Loucy (cell line): ENCODE measurements around the gene KDM4F.

ENCODE experiments used
- H2AFZ ChIP-seq: fragments of 200-600 bp; sonication (generic); 2 replicates; pipeline ENCODE4 v1.6.0; 2016; ENCODE audit warnings: antibody characterized with exemption, mild to moderate bottlenecking, low read length, moderate library complexity
- H3F3A ChIP-seq: fragments of 200-600 bp; 2 replicates; pipeline ENCODE4 v1.6.0; 2016; ENCODE audit warnings: antibody characterized with exemption, low read depth, mild to moderate bottlenecking
- H3K27me3 ChIP-seq: fragments of 200-600 bp; sonication (generic); 2 replicates; pipeline ENCODE4 v1.6.1; 2014; ENCODE audit warnings: low read length, mild to moderate bottlenecking; ENCODE audit not compliant: insufficient read depth, poor library complexity, severe bottlenecking
- H3K36me3 ChIP-seq: fragments of 200-600 bp; sonication (generic); 2 replicates; pipeline ENCODE4 v1.6.1; 2016; ENCODE audit warnings: low read length; ENCODE audit not compliant: insufficient read depth
- H3K4me1 ChIP-seq: fragments of 200-600 bp; sonication (generic); 2 replicates; pipeline ENCODE4 v1.5.1; 2014; ENCODE audit warnings: low read length, mild to moderate bottlenecking; ENCODE audit not compliant: insufficient read depth, poor library complexity, severe bottlenecking
- H3K4me2 ChIP-seq: fragments of 200-600 bp; sonication (generic); 2 replicates; pipeline ENCODE4 v1.6.0; 2014; ENCODE audit warnings: antibody characterized with exemption, low read length, low read depth, mild to moderate bottlenecking; ENCODE audit not compliant: poor library complexity, severe bottlenecking
- H3K4me3 ChIP-seq: fragments of 200-600 bp; sonication (generic); 2 replicates; pipeline ENCODE4 v1.5.1; 2014; ENCODE audit warnings: low read length, mild to moderate bottlenecking, mixed read lengths; ENCODE audit not compliant: poor library complexity, severe bottlenecking
- H3K79me2 ChIP-seq: fragments of 200-600 bp; sonication (generic); 2 replicates; pipeline ENCODE4 v1.6.1; 2014; ENCODE audit warnings: low read length; ENCODE audit not compliant: insufficient read depth
- H3K9ac ChIP-seq: fragments of 200-600 bp; sonication (generic); 2 replicates; pipeline ENCODE4 v1.6.0; 2014; ENCODE audit warnings: mild to moderate bottlenecking, low read depth, low read length, moderate library complexity; ENCODE audit not compliant: poor library complexity, severe bottlenecking
- H3K9me2 ChIP-seq: fragments of 200-600 bp; sonication (generic); replicated peaks from 2 replicates; pipeline ENCODE4 v1.6.1; 2016; ENCODE audit warnings: low read depth, low read length, mixed read lengths
- H3K9me3 ChIP-seq: fragments of 200-600 bp; sonication (generic); 2 replicates; pipeline ENCODE4 v1.6.1; 2014; ENCODE audit warnings: mild to moderate bottlenecking, antibody characterized with exemption, low read length, low read depth; ENCODE audit not compliant: insufficient read depth
- H4K20me1 ChIP-seq: fragments of 200-600 bp; sonication (generic); 2 replicates; pipeline ENCODE4 v1.6.0; 2014; ENCODE audit warnings: antibody characterized with exemption, low read length, mild to moderate bottlenecking; ENCODE audit not compliant: insufficient read depth, poor library complexity, severe bottlenecking
- CTCF ChIP-seq: fragments of 200-600 bp; sonication (generic); conservative IDR thresholded peaks from 2 replicates; pipeline ENCODE4 v1.5.1; 2014; ENCODE audit warnings: mild to moderate bottlenecking, antibody characterized with exemption, low read length
- EZH2phosphoT487 ChIP-seq: fragments of 200-600 bp; IDR thresholded peaks from 2 replicates; pipeline ENCODE4 v1.6.1; 2018; ENCODE audit warnings: antibody characterized with exemption, mild to moderate bottlenecking, moderate library complexity, borderline replicate concordance

The KDM4F gene

GRCh38 chr11:95085117-95085816, 36.0 kb downstream of the KDM4F start:
- Histone ChIP-seq H2AFZ (no peak overlapping the region), H3K4me3 (no peak overlapping the region), H3K4me2 (no peak overlapping the region), H3K9me3 (no peaks in the 10 kb centered on the region), H4K20me1 (no peaks in the 10 kb centered on the region), H3K9ac (no peak overlapping the region), H3K4me1 (peaks cover 43% of the 10 kb centered on the region), H3K79me2 (peaks cover 4% of the 10 kb centered on the region; the same call in 1 of the 2 replicates), H3K36me3 (no peaks in the 10 kb centered on the region), H3K9me2 (no peaks in the 10 kb centered on the region), H3K27me3 (no peaks in the 10 kb centered on the region), H3F3A (no peaks in the 10 kb centered on the region)
- no peak for TF ChIP-seq EZH2phosphoT487
- TF ChIP-seq CTCF, result no peak

- Histone ChIP-seq H3K79me2 (peaks cover 13% of the 10 kb centered on the region), H3K36me3 (no peaks in the 10 kb centered on the region), H3K4me3 (no peak overlapping the region), H3K9me2 (no peaks in the 10 kb centered on the region), H2AFZ (no peak overlapping the region), H3F3A (no peaks in the 10 kb centered on the region), H4K20me1 (no peaks in the 10 kb centered on the region), H3K9me3 (no peaks in the 10 kb centered on the region), H3K4me2 (no peak overlapping the region), H3K9ac (no peak overlapping the region), H3K4me1 (peaks cover 43% of the 10 kb centered on the region), H3K27me3 (no peaks in the 10 kb centered on the region)
- TF ChIP-seq EZH2phosphoT487 (no peak), CTCF (no peak)
These were observed 36.9 kb downstream of the KDM4F start for GRCh38 chr11:95086151-95086550.

GRCh38 chr11:95086836-95087570, 37.8 kb downstream of the KDM4F start:
- no peaks in the 10 kb centered on the region for H3F3A ChIP-seq

More at GRCh38 chr11:95086836-95087570, 37.8 kb downstream of the KDM4F start:
- Histone ChIP-seq H3K9ac (no peak overlapping the region), H3K9me2 (no peaks in the 10 kb centered on the region), H3K36me3 (no peaks in the 10 kb centered on the region), H4K20me1 (no peaks in the 10 kb centered on the region), H3K4me1 (peaks cover 43% of the 10 kb centered on the region), H3K4me2 (no peak overlapping the region), H3K27me3 (no peaks in the 10 kb centered on the region), H3K9me3 (no peaks in the 10 kb centered on the region), H2AFZ (no peak overlapping the region), H3K79me2 (peaks cover 21% of the 10 kb centered on the region), H3K4me3 (no peak overlapping the region)
- TF ChIP-seq EZH2phosphoT487 (no peak), CTCF (no peak)
